ENCODE measurements around the gene KDM4B.
A peak's percentile ranks its signal among the peaks of the same experiment; 100 is the strongest.

KDM4B gene

GRCh38 chr19:5074830-5075394, 106.0 kb downstream of the KDM4B start:
- DNase-seq = no peak

GRCh38 chr19:5075597-5075996, 106.7 kb downstream of the KDM4B start:
- DNase-seq = peak; percentile 40

GRCh38 chr19:5076440-5077208, 107.7 kb downstream of the KDM4B start:
- DNase-seq = no peak

- DNase-seq = no peak
Measured at GRCh38 chr19:5077209-5077515, 108.2 kb downstream of the KDM4B start.

- no peak for DNase-seq
Measured at GRCh38 chr19:5078182-5078581, 109.3 kb downstream of the KDM4B start.

GRCh38 chr19:5078666-5079065, 109.8 kb downstream of the KDM4B start:
- no peak for DNase-seq

GRCh38 chr19:5079071-5079774, 110.3 kb downstream of the KDM4B start:
- no peak for DNase-seq

GRCh38 chr19:5080030-5080654, 111.2 kb downstream of the KDM4B start:
- DNase-seq = no peak

GRCh38 chr19:5080809-5081208, 111.9 kb downstream of the KDM4B start:
- DNase-seq = no peak

GRCh38 chr19:5081443-5082161, 112.7 kb downstream of the KDM4B start:
- no peak for DNase-seq

- no peak for DNase-seq
Measured at GRCh38 chr19:5083547-5083965, 114.6 kb downstream of the KDM4B start.

- DNase-seq = no peak
Measured at GRCh38 chr19:5085566-5085965, 116.7 kb downstream of the KDM4B start.

GRCh38 chr19:5086230-5086629, 117.3 kb downstream of the KDM4B start:
- no peak for DNase-seq

GRCh38 chr19:5086725-5087439, 118.0 kb downstream of the KDM4B start:
- DNase-seq = no peak

GRCh38 chr19:5089283-5089682, 120.4 kb downstream of the KDM4B start:
- no peak for DNase-seq

GRCh38 chr19:5090465-5091017, 121.6 kb downstream of the KDM4B start:
- no peak for DNase-seq

- DNase-seq = no peak
Measured at GRCh38 chr19:5091018-5091683, 122.2 kb downstream of the KDM4B start.

GRCh38 chr19:5091684-5092480, 123.0 kb downstream of the KDM4B start:
- no peak for DNase-seq

GRCh38 chr19:5092481-5092843, 123.5 kb downstream of the KDM4B start:
- DNase-seq = no peak

- DNase-seq = no peak
Measured at GRCh38 chr19:5093297-5093928, 124.5 kb downstream of the KDM4B start.

All from GDM1 (cell line).